NCI-H226 (cell line): ENCODE data around the gene ADCY7.

Experiments
- DNase-seq: peaks from one replicate; pipeline ENCODE4 v3.0.0-alpha.2; 2015

Gene ADCY7

DNA sequence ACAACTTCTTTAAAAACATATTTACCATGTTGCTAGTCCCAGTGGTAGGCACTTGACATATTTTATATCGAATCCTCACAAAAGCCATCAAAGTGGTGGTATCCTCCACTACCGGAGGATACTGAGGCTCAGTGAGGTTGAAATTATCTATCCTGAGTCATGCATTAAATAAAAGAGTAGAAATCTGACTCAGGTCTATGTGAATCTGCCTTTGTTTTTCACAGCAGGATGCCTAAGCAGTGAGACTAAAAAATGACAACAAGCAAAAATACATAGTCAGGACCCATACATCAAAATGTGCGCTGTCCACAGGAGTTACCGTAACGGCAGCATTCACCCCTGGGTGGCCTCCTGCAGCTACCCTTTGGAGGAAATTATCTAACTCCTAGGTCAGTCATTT, 84.8 kb downstream of the ADCY7 start:
- DNase-seq, result no peak

DNA sequence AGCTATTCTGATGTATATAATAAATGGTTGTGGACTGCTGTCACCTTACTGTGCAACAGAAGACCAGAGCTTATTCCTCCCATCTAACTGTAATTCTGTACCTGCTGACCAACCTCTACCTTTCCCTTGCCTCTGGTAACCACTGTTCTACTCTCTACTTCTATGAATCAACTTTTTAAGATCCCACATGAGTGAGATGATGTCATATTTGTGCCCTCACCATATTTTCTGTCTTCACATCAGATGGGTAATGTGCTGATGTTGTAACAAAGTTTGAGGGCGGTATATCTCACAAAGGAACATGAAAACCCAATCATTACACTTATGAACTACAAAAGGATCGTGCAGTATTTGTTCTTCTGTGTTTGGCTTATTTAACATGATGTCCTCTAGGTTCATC, 85.6 kb downstream of the ADCY7 start:
- DNase-seq, result no peak

DNA sequence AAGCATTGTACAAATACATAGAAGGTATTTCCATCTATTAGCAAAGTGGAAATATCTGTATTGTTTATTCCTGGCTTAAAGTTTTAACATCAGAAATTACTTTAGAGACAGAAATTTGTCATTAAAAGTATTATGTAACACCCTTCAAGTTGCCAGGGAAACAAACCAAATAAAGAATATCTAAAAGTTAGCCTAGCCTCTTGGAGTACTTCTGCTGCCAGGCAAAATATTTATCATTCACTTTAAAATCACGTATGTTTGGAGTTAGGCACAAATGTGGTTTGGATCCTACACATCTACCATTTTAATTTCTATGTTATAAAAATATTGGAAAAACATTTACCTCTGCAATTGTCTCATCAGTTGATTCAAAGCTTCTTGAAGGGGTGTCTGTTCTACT, 87.7 kb downstream of the ADCY7 start:
- DNase-seq, result no peak

DNA sequence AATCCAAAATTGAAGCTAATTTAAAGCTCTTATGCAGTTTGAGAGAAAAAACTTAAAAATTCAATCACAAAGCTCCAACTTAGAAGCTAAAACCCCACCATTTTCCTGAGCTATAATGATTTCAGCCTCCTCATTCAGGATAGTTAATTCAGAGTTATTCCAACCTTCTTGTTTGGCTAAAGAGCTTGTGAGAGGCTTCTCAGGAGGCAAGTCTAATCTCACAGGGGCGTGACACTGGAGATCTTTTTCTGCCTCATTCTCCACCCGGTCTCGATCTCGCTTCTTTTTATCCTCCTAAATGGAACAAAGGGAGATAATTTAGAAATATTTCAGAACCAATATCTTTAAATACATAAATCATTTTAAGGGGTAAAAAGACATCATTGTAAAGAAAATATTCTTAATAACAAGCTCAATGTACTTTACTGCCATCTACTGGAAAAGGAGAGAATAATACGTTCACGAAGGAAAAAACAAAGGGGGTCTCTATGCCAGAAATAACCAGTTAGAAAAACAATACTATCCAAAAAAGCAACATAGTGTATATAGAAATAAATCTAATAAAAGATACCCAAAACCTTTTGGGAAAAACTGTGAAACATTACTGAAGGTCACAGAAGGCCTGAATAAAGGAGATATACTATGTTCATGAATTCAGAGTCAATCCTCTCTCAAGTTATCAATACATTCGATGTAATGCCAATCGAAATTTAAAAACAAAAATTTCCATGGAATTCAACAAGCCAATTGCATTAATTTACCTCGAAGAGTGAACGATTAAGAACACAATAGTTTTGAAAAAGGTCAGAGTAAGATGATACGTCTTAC, 88.5 kb downstream of the ADCY7 start:
- no peak for DNase-seq

DNA sequence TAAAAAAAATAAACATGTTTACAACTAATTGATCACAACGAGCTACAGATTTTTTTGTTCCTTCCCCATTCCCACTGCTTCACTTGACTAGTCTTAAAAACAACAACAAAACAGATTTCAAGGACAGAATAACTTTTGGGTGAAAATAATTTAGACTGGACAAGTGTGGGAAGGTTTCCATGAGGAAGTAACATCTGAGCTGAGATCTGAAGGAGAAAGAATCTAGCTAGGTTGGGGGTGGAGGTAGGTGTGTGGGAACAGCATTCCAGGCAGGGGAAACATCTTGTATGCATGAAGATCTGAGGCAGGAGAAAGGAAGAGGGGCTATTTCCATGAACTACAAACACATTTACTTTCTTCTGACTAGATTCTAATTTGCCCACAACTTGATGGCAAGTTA, 93.3 kb downstream of the ADCY7 start:
- DNase-seq, result no peak

DNA sequence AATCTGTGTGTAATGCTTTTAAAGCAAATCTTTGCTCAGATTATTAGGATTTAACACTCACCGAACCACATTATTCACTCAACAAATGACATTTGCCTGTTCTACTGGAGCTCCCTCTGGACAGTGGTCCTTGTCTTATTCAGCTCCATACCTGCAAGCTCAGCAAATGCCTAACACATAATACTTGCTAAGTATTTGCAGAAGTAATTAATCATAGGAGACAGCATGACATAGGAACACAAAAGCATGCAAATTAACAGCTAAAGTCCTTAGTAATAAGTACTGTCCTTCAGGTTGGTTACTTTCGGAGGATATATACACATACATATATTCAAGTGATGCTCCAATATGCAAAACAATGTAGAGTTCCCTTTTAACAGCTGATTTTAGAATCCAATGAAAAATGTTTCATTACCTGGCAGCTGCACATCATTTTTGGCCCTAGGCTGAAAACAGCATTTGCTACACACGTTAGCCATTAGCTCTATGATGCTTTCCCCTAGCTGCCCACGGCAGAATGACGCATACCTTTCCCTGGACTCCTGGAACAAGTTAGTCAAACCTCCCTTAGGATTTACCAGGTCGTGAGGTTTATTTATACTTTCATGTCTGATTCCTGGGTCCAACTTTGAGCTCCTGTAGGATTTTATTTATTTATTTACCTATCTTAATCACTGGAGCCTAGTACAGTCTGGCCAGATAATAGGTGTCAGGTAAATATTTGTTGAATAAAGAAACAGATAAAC, 93.9 kb downstream of the ADCY7 start:
- no peak for DNase-seq

DNA sequence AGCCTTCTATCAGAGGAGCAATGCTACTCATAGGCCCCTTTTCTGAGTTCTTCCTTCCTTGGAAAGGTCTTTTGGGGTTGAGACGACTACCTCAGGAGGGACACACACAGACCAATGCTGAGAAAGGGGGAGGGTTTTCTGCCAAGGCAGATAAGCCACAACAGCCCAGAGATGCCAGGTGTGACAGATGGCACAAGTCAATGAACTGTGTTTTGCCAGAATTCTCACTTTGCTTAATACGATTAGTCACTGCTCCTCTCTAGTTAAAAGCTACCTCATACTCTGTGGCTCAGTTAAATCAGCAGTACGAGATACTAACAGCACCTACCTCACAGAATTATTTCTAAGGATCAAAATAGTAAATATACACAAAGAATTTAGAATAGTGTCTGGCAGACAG, 94.4 kb downstream of the ADCY7 start:
- DNase-seq, result no peak

DNA sequence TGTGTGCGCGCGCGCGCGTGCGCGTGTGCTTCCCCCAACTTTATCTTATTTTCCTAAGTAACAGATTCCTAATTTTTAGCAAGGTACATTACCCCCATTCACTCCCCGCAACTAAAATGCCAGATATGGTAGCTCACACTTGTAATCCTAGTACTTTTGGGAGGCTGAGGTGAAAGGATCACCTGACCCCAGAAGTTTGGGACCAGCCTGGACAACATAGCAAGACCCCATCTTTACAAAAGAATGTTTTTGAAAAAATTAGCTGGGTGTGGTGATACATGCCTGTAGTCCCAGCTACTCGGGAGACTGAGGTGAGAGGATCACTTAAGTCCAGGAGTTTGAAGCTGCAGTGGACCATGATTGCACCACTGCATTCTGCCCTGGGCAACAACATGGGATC, 97.3 kb downstream of the ADCY7 start:
- no peak for DNase-seq

DNA sequence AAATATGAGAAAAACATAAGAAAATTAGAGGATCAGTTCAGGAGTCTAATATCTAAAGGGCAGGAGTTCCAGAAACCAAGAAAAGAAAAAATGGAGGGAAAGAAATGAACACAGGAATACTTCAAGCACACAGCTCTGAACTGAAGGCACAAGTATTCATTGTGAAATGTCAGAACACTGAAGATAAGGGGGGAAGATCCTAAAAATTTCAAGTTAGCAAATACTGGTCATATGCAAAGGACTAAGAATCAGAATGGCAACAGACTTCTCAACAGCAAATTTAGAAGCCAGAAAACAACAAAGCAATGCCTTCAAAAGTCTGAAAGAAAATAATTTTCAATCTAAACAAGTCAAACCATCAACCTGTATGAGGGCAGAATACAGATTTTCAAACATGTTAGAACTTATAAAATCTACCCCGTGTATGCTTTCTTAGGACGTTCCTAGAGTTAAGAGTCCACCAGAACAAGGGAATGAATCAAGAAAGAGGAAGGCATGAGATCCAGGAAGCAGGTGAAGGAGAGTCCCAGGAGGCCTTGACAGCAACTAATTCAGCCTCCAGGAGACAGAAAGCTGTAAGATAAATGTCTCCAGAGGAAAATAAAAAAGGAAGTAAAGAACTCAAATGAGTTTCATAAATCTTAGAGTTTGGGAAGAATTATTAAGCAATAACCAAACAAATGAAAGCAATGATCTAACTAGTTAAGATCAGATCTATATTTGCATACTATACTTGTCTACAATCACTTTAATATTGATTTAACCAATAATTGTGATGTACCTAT, 99.6 kb downstream of the ADCY7 start:
- no peak for DNase-seq
